Glutamatergic neuron (in vitro differentiated cells): ENCODE data around the gene INSIG1. TPM values are rescaled to one million over a fixed set of nuclear protein-coding genes. Genes with fewer than 3 reads are reported as not detected.

Experiments
- DNase-seq: peaks from one replicate; pipeline ENCODE4 v3.0.0; 2022
- H3K27ac Mint-ChIP-seq: one replicate; pipeline ENCODE4 v1.8.0; 2020; ENCODE audit warnings: mild to moderate bottlenecking, mixed read lengths, inconsistent platforms; ENCODE audit not compliant: unreplicated experiment
- H3K27me3 Mint-ChIP-seq: one replicate; pipeline ENCODE4 v1.8.0; 2020; ENCODE audit warnings: mild to moderate bottlenecking, moderate library complexity, mixed read lengths, inconsistent platforms; ENCODE audit not compliant: unreplicated experiment
- H3K36me3 Mint-ChIP-seq: one replicate; pipeline ENCODE4 v1.8.0; 2020; ENCODE audit warnings: mild to moderate bottlenecking, mixed read lengths, inconsistent platforms; ENCODE audit not compliant: unreplicated experiment
- H3K4me1 Mint-ChIP-seq: one replicate; pipeline ENCODE4 v1.8.0; 2020; ENCODE audit warnings: mild to moderate bottlenecking, low read depth, mixed read lengths, inconsistent platforms; ENCODE audit not compliant: unreplicated experiment
- H3K4me3 Mint-ChIP-seq: one replicate; pipeline ENCODE4 v1.8.0; 2020; ENCODE audit warnings: mild to moderate bottlenecking, mixed read lengths, inconsistent platforms; ENCODE audit not compliant: unreplicated experiment
- H3K9me3 Mint-ChIP-seq: one replicate; pipeline ENCODE4 v1.8.0; 2020; ENCODE audit warnings: mild to moderate bottlenecking, moderate library complexity, mixed read lengths, inconsistent platforms; ENCODE audit not compliant: unreplicated experiment
- CTCF ChIP-seq: fragments of 200-600 bp; sonication (generic); IDR thresholded peaks from one replicate; pipeline ENCODE4 v1.5.0; 2021; ENCODE audit not compliant: partially characterized antibody, unreplicated experiment
- total RNA-seq: library from RNA; stranded (reverse); fragmentation: NEBNext Ultra II Directional; extraction: Animal tissue kit (Norgen Biotek cat#: 25700); gene quantifications from one replicate; pipeline ENCODE4 v1.2.1, GENCODE V29; 2021; ENCODE audit not compliant: unreplicated experiment

The INSIG1 gene
- total RNA-seq, 1 donor from 2014 or later = 95.2 TPM

- Mint-ChIP-seq H3K9me3 (peaks cover 20% of the 10 kb centered on the region), H3K4me3 (no peak overlapping the region), H3K27ac (no peak overlapping the region), H3K36me3 (peaks cover 28% of the 10 kb centered on the region), H3K4me1 (peaks cover 13% of the 10 kb centered on the region), H3K27me3 (peaks cover 9% of the 10 kb centered on the region)
- no peak for TF ChIP-seq CTCF
- DNase-seq = no peak
These were observed 5.9 kb upstream of the INSIG1 start for GRCh38 chr7:155291729-155292128.

GRCh38 chr7:155292680-155293226 is 4.9 kb upstream of the INSIG1 start:
- no peak for DNase-seq
- TF ChIP-seq CTCF = no peak
- peaks cover 22% of the 10 kb centered on the region for H3K36me3 Mint-ChIP-seq
- no peak overlapping the region for H3K27ac Mint-ChIP-seq
- H3K4me3 Mint-ChIP-seq = no peak overlapping the region
- H3K4me1 Mint-ChIP-seq = peaks cover 13% of the 10 kb centered on the region
- H3K9me3 Mint-ChIP-seq = peaks cover 15% of the 10 kb centered on the region
- peaks cover 9% of the 10 kb centered on the region for H3K27me3 Mint-ChIP-seq

- Mint-ChIP-seq H3K9me3 (peaks cover 19% of the 10 kb centered on the region), H3K27me3 (peaks cover 14% of the 10 kb centered on the region), H3K36me3 (peaks cover 16% of the 10 kb centered on the region), H3K4me1 (peaks cover 13% of the 10 kb centered on the region), H3K27ac (no peak overlapping the region), H3K4me3 (no peak overlapping the region)
- no peak for DNase-seq
- no peak for TF ChIP-seq CTCF
These were observed 3.8 kb upstream of the INSIG1 start for GRCh38 chr7:155293721-155294510.

- Mint-ChIP-seq H3K4me3 (no peak overlapping the region), H3K9me3 (peaks cover 20% of the 10 kb centered on the region), H3K27ac (no peak overlapping the region), H3K27me3 (peaks cover 14% of the 10 kb centered on the region), H3K4me1 (peaks cover 9% of the 10 kb centered on the region), H3K36me3 (peaks cover 16% of the 10 kb centered on the region)
- TF ChIP-seq CTCF = no peak
- DNase-seq = no peak
These were observed 3.2 kb upstream of the INSIG1 start for GRCh38 chr7:155294511-155294778.

GRCh38 chr7:155295511-155295910 is 2.2 kb upstream of the INSIG1 start:
- peaks cover 16% of the 10 kb centered on the region for H3K36me3 Mint-ChIP-seq

More at GRCh38 chr7:155295511-155295910, 2.2 kb upstream of the INSIG1 start:
- Mint-ChIP-seq H3K4me3 (peak overlapping the region; percentile 25), H3K27me3 (peaks cover 14% of the 10 kb centered on the region), H3K9me3 (peaks cover 20% of the 10 kb centered on the region), H3K27ac (no peak overlapping the region), H3K4me1 (peaks cover 14% of the 10 kb centered on the region)
- DNase-seq = no peak
- TF ChIP-seq CTCF = no peak
